Inferior parietal cortex (tissue), 1 donor: ENCODE results near the gene ZNF195.
"Not testable (repeated sequence)": the region's sequence is repeated elsewhere in the genome, so short reads cannot be mapped to it uniquely, and the experiment has no call there.

Experiments
- DNase-seq: peaks from one replicate; pipeline ENCODE4 v3.0.0-alpha.2; 2016; ENCODE audit errors: extremely low spot score

Gene ZNF195

GRCh38 chr11:3347127-3347526, 31.8 kb downstream of the ZNF195 start:
- DNase-seq = no peak

DNA sequence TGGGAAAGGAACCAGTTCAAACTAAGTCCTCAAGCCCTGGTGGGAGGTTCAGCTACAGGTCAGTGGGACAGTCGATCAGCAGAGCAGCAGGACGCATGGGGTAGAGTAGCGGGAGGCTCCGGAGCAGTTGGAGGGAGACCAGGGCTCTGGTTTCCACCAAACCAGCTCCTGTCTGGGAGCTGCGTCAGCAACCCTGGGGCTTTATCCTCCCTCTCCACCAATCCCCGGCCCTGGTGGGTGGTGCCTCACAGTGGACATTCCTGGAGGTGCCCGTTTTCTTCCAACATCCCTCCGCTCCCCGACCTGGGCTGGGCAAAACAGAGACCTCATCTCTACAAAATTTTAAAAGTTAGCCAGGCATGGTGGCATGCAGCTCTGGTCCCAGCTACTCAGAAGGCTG, 32.4 kb downstream of the ZNF195 start:
- no peak for DNase-seq

GRCh38 chr11:3345736-3346135, 33.2 kb downstream of the ZNF195 start:
- no peak for DNase-seq

DNA sequence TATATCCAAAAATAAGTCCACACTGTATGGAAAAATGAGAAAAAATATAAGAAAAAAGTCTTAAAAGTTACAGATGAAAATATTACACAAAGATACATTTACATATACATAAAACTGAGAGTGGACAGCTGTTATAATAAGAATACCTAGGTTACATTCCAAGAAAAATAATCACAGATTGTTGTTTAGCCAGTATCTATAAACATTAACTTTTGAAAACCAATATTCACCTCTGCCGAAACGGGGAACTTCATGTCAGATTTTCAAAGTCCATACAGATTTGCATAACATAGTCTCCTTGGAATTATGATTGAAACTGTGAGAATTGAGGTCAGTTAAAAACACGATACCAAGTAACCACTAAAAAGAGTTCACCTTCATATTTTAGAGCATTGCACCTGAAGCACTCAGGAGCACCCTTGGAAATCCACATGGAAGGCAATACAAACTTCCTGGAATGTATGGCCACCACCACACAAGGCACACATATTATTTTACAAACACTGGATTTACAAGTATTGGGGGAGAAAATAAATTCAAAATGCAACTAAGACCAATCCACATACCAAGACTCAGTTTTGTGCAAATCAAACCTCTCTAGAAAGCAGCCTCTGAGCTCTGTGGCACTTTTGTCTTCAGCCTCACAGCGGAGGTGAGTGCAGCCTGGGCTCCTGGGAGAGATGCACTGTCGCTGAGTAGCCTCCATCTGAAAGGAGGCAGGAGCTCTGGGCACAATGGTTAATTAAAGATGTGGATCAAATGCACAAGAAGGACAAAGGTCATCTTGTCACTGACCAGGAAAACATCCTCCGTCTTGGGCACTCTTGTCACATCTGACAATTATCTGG, 34.4 kb downstream of the ZNF195 start:
- no peak for DNase-seq

GRCh38 chr11:3342709-3343108, 36.2 kb downstream of the ZNF195 start:
- DNase-seq = no peak

DNA sequence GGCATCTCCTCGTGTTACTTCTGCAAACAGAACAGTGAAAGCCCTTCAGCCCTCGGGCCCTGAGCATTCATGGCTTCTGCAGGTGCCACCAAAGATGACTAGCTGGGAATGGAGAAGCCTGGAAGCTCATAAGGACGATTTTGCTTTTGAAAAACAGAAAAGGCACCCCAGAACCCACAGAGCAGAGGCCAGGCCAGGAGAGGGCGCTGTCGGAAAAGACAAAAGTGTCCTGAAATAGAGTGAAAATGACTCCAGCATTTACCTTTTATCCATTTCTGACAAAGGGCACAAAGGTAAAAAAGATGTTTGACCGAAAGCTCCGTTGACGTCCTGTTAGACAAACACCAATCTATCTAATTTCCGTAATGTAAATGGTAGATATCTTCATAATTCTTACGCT, 37.6 kb downstream of the ZNF195 start:
- DNase-seq = peak; percentile 63

DNA sequence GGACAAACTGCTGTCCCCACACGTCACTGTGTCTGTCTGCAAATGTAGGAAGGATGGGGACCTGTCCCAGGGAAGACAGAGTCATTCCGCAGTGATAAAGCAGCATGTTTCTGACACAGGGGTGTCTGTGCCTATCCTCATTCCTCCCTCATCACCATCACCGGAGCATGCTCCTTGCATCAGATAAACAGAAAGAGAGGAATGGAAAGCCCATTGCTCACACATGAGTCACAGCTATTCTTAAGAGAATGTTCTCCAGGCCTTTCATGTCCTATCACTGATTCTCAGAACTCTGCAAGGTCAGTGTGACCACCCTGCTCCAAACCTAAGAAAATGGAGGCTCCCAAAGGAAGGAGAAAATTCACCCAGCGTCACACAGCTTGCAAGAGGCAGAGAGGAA, 38.9 kb downstream of the ZNF195 start:
- DNase-seq = peak; percentile 2

DNA sequence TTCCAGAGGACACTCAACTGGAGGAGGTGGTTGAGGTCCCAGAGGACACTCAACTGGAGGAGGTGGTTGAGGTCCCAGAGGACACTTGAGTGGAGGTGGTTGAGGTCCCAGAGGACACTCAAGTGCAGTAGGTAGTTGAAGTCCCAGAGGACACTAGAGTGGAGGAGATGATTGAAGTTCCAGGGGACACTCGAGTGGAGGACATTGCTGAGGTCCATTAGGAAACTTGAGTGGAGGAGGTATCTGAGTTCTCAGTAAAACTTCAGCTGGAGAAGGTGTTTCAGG, 39.7 kb downstream of the ZNF195 start:
- DNase-seq = no peak

- DNase-seq = no peak
These were observed 40.2 kb downstream of the ZNF195 start for GRCh38 chr11:3338569-3339339.

GRCh38 chr11:3336420-3336819, 42.5 kb downstream of the ZNF195 start:
- DNase-seq = not testable (repeated sequence)

DNA sequence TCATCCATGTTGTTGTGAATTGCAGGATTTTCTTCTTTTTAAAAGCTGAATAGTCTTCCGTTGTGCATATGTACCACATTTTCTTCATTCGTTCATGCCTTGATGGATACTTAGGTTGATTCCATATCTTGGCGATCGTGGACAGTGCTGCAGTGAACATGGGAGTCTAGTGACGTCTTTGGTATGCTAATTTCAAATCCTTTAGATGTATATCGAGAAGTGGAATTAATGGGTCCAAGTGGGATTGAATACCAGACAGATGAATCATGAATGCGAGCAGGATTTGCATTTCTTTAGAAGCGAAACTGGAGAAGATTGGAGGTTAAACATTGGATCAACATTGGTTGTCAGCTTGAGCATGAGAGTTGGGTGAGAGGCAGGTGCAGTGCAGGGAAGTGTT, 45.8 kb downstream of the ZNF195 start:
- DNase-seq = not testable (repeated sequence)

- not testable (repeated sequence) for DNase-seq
These were observed 47.9 kb downstream of the ZNF195 start for GRCh38 chr11:3331078-3331477.

DNA sequence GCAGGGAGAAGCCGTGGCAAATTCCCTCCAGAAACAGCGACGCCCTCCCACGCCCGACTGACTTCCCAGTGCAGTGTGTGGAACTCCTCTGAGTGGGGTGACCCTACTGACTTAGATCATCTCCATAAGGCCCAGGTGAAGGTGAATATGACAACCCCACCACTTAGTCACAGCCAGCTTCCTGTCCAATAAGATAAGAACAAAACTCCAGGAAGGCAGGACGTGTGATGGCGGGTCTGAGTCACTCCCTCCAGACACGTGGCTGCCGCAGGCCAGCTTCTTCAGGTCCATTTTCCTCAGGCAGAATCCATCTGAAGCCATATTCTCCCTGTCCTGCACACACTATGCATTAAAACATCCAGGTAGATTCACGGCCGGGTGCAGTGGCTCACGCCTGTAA, 48.9 kb downstream of the ZNF195 start:
- not testable (repeated sequence) for DNase-seq

DNA sequence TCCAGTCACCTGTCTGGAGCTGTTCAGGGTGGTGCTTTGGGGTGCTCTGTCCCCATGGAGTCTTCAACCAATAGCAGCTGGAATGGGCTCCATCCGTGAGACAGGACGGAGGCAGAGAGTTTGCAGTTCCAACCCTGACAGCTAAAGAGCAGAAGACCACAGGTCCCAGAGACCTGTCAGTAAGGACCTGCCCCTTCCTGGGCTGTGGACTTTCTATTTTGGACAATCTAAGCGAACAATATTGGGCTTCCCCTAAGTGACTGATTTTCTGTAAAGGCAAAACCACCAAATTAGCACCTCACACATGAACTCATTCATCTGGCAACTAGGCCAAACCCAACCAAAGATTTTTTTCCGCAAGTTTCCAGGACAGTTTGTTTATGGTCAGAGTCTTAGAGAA, 50.4 kb downstream of the ZNF195 start:
- not testable (repeated sequence) for DNase-seq

GRCh38 chr11:3326450-3326849, 52.5 kb downstream of the ZNF195 start:
- DNase-seq = not testable (repeated sequence)

DNA sequence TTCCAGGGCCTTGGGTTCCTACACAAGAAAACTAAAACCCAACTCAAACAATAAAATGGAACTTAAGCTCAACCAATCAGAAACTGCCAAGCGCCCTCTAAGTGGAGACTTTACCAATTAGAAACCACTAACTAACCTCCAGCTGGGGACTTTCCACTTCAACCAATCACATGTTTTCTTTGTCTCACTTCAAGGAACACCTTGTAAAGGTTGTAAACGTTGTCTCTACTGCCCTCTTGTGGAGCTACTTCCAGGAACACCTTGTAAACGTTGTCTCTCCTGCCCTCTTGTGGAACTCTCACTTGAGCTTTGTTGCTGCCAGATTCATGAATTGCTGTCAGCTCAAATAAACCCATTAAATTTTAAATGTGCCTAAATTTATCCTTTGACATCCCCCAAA, 54.2 kb downstream of the ZNF195 start:
- not testable (repeated sequence) for DNase-seq
